Measurements from ENCODE around the gene ARHGAP26.

The ARHGAP26 gene

DNA sequence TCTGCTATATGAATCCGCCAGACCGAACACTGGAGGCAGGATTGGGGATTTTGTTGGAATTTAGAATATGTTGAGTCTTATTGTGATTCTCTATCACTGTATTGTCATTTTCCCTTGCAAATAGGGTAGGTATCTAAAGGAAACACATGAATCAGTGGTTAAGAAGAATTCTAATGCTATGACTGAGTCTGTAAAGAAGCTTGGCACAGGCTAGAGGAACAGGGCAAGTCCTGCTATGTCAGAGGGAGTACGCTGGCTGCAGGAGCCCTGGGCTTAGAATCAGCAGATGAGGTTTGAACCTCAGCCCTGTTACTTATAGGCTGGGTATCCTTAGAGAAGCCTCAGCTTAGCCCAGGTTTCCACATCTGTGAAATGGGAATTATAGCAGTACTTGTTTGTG, 435.2 kb downstream of the ARHGAP26 start:
- ATAC-seq (replicated peaks) (peak; percentile 18), DNase-seq (no peak)
- Mint-ChIP-seq H3K27me3 (no peaks in the 10 kb centered on the region), H3K4me1 (ENCODE audit: low read depth in 2 of 2) (peaks cover 24 to 44% of the 10 kb centered on the region in 2 donors), H3K27ac (peak overlapping the region; percentile 36 to 91), H3K36me3 (ENCODE audit: insufficient read depth) (peaks cover 12% of the 10 kb centered on the region), H3K4me3 (peak overlapping the region in 1 of 2 donors; percentile 64), H3K9me3 (no peaks in the 10 kb centered on the region)

- Mint-ChIP-seq H3K9me3 (no peaks in the 10 kb centered on the region), H3K4me1 (ENCODE audit: low read depth in 2 of 2) (peaks cover 24 to 41% of the 10 kb centered on the region in 2 donors), H3K36me3 (ENCODE audit: insufficient read depth) (peaks cover 12% of the 10 kb centered on the region), H3K27ac (peak overlapping the region; percentile 36 to 91), H3K4me3 (peak overlapping the region; percentile 24 to 64), H3K27me3 (no peaks in the 10 kb centered on the region)
- ATAC-seq (replicated peaks) (peak; percentile 91), DNase-seq (no peak)
Observed at GRCh38 chr5:143205883-143206195, 435.7 kb downstream of the ARHGAP26 start.

GRCh38 chr5:143206196-143207053, 436.2 kb downstream of the ARHGAP26 start:
- Mint-ChIP-seq H3K36me3 (ENCODE audit: insufficient read depth) (peaks cover 14% of the 10 kb centered on the region), H3K27me3 (no peaks in the 10 kb centered on the region), H3K9me3 (no peaks in the 10 kb centered on the region), H3K27ac (peak overlapping the region; percentile 36 to 91), H3K4me3 (peak overlapping the region; percentile 40 to 64), H3K4me1 (ENCODE audit: low read depth in 2 of 2) (peaks cover 24 to 41% of the 10 kb centered on the region in 2 donors)
- DNase-seq (no peak), ATAC-seq (replicated peaks) (peak; percentile 23)

DNA sequence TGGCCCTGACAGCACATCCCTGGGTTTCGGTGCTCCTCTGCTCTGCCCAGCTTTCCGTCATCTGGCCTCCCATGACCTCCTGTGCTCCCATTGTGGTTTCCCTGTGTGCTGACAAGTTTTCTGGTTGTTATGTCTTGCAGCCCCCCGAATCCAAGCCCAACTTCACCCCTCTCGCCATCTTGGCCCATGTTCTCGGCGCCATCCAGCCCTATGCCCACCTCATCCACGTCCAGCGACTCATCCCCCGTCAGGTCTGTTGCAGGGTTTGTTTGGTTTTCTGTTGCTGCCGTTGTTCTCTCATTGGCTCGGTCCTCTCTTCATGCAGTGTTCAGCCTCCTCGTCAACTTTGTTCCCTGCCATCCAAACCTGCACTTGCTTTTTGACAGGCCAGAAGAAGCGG, 436.9 kb downstream of the ARHGAP26 start:
- H3K27ac Mint-ChIP-seq = peak overlapping the region; percentile 36 to 91

DNA sequence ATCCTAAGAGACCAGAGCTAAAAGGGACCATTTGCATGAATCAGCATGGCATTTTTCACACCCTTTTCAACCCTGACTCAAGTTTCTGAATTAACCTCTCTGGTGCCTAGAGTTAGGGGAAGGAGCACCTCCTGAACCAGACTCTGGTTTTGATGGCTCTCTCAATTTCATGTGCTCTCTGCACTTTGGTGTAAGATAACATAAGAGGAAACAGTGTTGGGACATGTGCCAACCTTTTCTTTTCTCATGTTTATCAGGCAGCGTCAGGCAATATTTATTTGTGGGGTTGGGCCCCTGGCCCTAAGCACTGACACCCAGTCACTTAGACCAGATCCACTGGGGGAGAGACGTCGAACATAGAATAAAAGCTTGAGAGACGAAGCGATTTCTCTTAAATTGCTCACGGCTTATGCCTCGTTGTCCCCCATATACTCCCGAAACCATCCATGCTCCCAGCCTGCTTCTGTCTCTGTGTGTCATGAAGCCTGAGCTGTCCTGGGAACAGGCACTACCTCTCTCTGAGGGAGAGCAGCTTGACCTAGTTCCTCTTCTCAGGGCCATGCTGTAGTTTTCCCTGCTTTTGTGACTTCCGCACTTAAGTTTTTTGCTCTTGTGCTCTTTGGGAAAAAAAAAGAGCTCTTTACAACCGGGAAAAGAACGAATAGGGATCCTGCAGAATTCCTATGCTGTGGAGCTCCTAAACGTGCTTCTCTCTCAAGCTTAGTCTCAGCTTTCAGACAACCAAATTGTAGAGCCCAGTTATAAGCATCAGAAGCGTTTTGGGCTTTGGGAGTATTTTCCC, 437.6 kb downstream of the ARHGAP26 start:
- Mint-ChIP-seq H3K27ac (peak overlapping the region; percentile 35 to 36), H3K9me3 (no peaks in the 10 kb centered on the region), H3K27me3 (no peaks in the 10 kb centered on the region), H3K4me1 (ENCODE audit: low read depth in 2 of 2) (peaks cover 24 to 45% of the 10 kb centered on the region in 2 donors), H3K4me3 (peak overlapping the region in 1 of 2 donors; percentile 34), H3K36me3 (ENCODE audit: insufficient read depth) (peaks cover 16% of the 10 kb centered on the region)
- DNase-seq = no peak
- ATAC-seq (replicated peaks) = no peak

More for the DNA sequence above, 436.9 kb downstream of the ARHGAP26 start:
- H3K4me1 Mint-ChIP-seq (ENCODE audit: low read depth in 2 of 2) = peaks cover 24 to 43% of the 10 kb centered on the region in 2 donors
- no peaks in the 10 kb centered on the region for H3K27me3 Mint-ChIP-seq
- H3K36me3 Mint-ChIP-seq (ENCODE audit: insufficient read depth) = peaks cover 16% of the 10 kb centered on the region
- peak overlapping the region; percentile 34 to 40 for H3K4me3 Mint-ChIP-seq
- DNase-seq = no peak
- ATAC-seq (replicated peaks) = no peak
- H3K9me3 Mint-ChIP-seq = no peaks in the 10 kb centered on the region

- no peak for DNase-seq
- Mint-ChIP-seq H3K4me1 (ENCODE audit: low read depth in 2 of 2) (peaks cover 26 to 48% of the 10 kb centered on the region in 2 donors), H3K27ac (peak overlapping the region in 1 of 2 donors; percentile 39), H3K27me3 (no peaks in the 10 kb centered on the region), H3K9me3 (no peaks in the 10 kb centered on the region), H3K36me3 (ENCODE audit: insufficient read depth) (peaks cover 16% of the 10 kb centered on the region), H3K4me3 (no peak overlapping the region)
- ATAC-seq (replicated peaks) = no peak
Observed at GRCh38 chr5:143208365-143208641, 438.1 kb downstream of the ARHGAP26 start.

DNA sequence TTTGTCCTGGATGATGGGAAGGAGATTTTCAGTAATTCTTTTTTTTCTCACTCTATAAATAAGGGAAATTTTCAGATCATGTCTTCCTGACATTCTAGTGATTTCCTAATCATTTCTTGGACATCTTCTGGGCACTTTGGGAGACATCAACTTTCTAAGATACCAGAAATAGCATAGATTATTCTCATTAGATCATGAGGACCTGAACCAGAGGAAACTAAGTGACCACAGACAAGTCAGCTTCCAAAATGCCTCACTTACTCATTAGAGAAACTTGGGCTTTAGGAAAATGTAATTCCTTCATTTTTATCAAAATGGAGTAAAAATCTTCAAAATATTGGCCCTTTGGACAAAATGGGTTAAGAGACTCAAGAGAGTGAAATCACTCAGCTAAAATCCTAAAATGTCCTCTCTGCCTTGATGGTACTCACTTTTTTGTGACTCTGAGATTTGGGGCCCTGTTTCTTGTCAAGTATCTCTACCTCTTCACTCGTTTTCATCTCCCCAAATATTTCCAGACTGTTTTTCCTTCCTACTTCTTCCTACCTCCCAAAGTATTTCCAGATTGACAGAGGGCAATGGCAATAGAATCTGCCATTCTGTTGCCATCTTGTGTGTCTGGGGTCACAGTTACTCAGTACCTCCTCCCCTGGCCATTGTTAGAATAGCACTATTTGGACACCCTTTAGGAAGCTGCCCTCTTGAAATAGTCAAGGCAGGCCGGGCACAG, 438.8 kb downstream of the ARHGAP26 start:
- peak overlapping the region in 1 of 2 donors; percentile 39 for H3K27ac Mint-ChIP-seq
- H3K27me3 Mint-ChIP-seq = no peaks in the 10 kb centered on the region
- H3K36me3 Mint-ChIP-seq (ENCODE audit: insufficient read depth) = peaks cover 19% of the 10 kb centered on the region
- H3K4me1 Mint-ChIP-seq (ENCODE audit: low read depth in 2 of 2) = peaks cover 30 to 54% of the 10 kb centered on the region in 2 donors
- ATAC-seq (replicated peaks) (no peak), DNase-seq (no peak)
- H3K9me3 Mint-ChIP-seq = no peaks in the 10 kb centered on the region
- no peak overlapping the region for H3K4me3 Mint-ChIP-seq

DNA sequence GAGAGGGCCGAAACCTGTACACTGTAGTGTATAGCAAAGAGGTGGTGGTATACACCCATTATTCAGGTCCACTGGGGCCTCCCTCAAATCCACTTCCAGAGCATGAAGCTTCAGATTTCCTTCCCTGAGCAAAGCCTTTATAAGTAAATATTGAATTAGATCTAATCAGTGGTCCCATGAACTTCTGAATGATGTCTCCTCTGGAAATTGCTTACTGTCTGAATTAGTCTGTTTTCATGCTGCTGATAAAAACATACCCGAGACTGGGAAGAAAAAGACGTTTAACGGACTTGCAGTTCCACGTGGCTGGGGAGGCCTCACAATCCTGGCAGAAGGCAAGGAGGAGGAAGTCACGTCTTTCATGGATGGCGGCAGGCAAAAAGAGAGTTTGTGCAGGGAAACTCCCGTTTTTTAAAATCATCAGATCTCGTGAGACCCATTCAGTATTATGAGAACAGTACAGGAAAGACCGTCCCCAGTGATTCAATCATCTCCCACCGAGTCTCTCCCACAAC, 439.8 kb downstream of the ARHGAP26 start:
- H3K4me3 Mint-ChIP-seq = no peak overlapping the region
- H3K27ac Mint-ChIP-seq = peak overlapping the region in 1 of 2 donors; percentile 50
- peaks cover 31 to 52% of the 10 kb centered on the region in 2 donors for H3K4me1 Mint-ChIP-seq (ENCODE audit: low read depth in 2 of 2)
- no peaks in the 10 kb centered on the region for H3K27me3 Mint-ChIP-seq
- DNase-seq (no peak), ATAC-seq (replicated peaks) (no peak)
- H3K36me3 Mint-ChIP-seq (ENCODE audit: insufficient read depth) = peaks cover 19% of the 10 kb centered on the region
- no peaks in the 10 kb centered on the region for H3K9me3 Mint-ChIP-seq

DNA sequence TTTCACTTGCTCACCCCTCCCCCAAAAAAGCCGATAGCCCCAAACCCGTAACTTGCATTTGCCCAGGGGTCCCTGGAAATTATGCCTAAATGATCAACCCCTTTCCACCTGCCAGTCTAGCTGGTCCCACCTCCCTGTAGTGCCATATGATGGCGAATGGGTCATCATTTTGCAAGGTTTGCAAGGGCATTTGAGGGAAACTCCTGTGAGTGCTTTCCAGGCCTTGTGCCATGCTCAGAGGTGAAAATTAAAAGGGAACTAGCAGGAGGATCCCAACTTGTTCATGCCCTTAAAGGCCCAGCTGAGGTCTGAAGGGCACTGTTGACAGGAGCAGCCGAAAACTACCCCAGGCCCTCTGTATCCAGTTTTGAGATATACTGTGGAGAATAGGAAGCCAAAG, 440.4 kb downstream of the ARHGAP26 start:
- Mint-ChIP-seq H3K9me3 (no peaks in the 10 kb centered on the region), H3K4me1 (ENCODE audit: low read depth in 2 of 2) (peaks cover 25 to 45% of the 10 kb centered on the region in 2 donors), H3K27ac (peak overlapping the region in 1 of 2 donors; percentile 50), H3K27me3 (no peaks in the 10 kb centered on the region), H3K36me3 (ENCODE audit: insufficient read depth) (peaks cover 17% of the 10 kb centered on the region), H3K4me3 (no peak overlapping the region)
- DNase-seq (no peak), ATAC-seq (replicated peaks) (no peak)

- Mint-ChIP-seq H3K4me3 (no peak overlapping the region), H3K27me3 (no peaks in the 10 kb centered on the region), H3K36me3 (ENCODE audit: insufficient read depth) (peaks cover 16% of the 10 kb centered on the region), H3K27ac (peak overlapping the region; percentile 20 to 44), H3K4me1 (ENCODE audit: low read depth in 2 of 2) (peaks cover 11 to 38% of the 10 kb centered on the region in 2 donors), H3K9me3 (no peaks in the 10 kb centered on the region)
- DNase-seq (no peak), ATAC-seq (replicated peaks) (no peak)
Observed at GRCh38 chr5:143212261-143212660, 442.1 kb downstream of the ARHGAP26 start.

GRCh38 chr5:143213231-143213850, 443.2 kb downstream of the ARHGAP26 start:
- H3K27ac Mint-ChIP-seq = peak overlapping the region; percentile 75 to 89

GRCh38 chr5:143213851-143214363, 443.7 kb downstream of the ARHGAP26 start:
- ATAC-seq (replicated peaks) (no peak), DNase-seq (no peak)
- peak overlapping the region; percentile 75 to 89 for H3K27ac Mint-ChIP-seq
- no peak overlapping the region for H3K4me3 Mint-ChIP-seq
- no peaks in the 10 kb centered on the region for H3K27me3 Mint-ChIP-seq
- H3K9me3 Mint-ChIP-seq = no peaks in the 10 kb centered on the region
- H3K36me3 Mint-ChIP-seq (ENCODE audit: insufficient read depth) = peaks cover 16% of the 10 kb centered on the region
- peaks cover 23 to 46% of the 10 kb centered on the region in 2 donors for H3K4me1 Mint-ChIP-seq (ENCODE audit: low read depth in 2 of 2)

More at GRCh38 chr5:143213231-143213850, 443.2 kb downstream of the ARHGAP26 start:
- DNase-seq (no peak), ATAC-seq (replicated peaks) (no peak)
- Mint-ChIP-seq H3K9me3 (no peaks in the 10 kb centered on the region), H3K27me3 (no peaks in the 10 kb centered on the region), H3K4me3 (no peak overlapping the region), H3K36me3 (ENCODE audit: insufficient read depth) (peaks cover 16% of the 10 kb centered on the region), H3K4me1 (ENCODE audit: low read depth in 2 of 2) (peaks cover 17 to 40% of the 10 kb centered on the region in 2 donors)

Data from effector memory CD8-positive, alpha-beta T cell (primary cell).